Liver (tissue), 9 donors: ENCODE results near the gene ITGB2. TPM values are rescaled to one million over a fixed set of nuclear protein-coding genes. Genes with fewer than 3 reads are reported as not detected.

ENCODE experiments used
- DNase-seq: peaks from one replicate; pipeline ENCODE4 v3.0.0-alpha.2; 2017; ENCODE audit warnings: low spot score
- H3K27ac ChIP-seq, 2 donors: one replicate each; pipeline ENCODE4 v1.7.0; 2013; ENCODE audit warnings: inconsistent platforms in 2 of 2, low read length in 2 of 2, control low read depth in 1 of 2, low read depth in 1 of 2, mild to moderate bottlenecking in 1 of 2
- H3K27me3 ChIP-seq, 4 donors: one replicate each; pipeline versions ENCODE4 v1.6.1 to v1.7.0; 2013; ENCODE audit warnings: low read length in 3 of 4, inconsistent platforms in 1 of 4, mild to moderate bottlenecking in 1 of 4, moderate library complexity in 1 of 4; ENCODE audit not compliant: control insufficient read depth in 4 of 4, insufficient read depth in 4 of 4
- H3K36me3 ChIP-seq, 4 donors: one replicate each; pipeline versions ENCODE4 v1.6.1 to v1.7.0; 2013; ENCODE audit warnings: low read length in 3 of 4, mild to moderate bottlenecking in 3 of 4, low read depth in 1 of 4, moderate library complexity in 1 of 4; ENCODE audit not compliant: control insufficient read depth in 4 of 4, insufficient read depth in 3 of 4
- H3K4me1 ChIP-seq, 4 donors: one replicate each; pipeline versions ENCODE4 v1.6.1 to v1.7.0; 2013; ENCODE audit warnings: low read length in 3 of 4, mild to moderate bottlenecking in 3 of 4, moderate library complexity in 1 of 4; ENCODE audit not compliant: control insufficient read depth in 4 of 4, insufficient read depth in 4 of 4
- H3K4me3 ChIP-seq, 3 donors: one replicate each; pipeline versions ENCODE4 v1.6.1 to v1.7.0; 2013; ENCODE audit warnings: low read length in 3 of 3, control low read depth in 1 of 3, low read depth in 1 of 3, mild to moderate bottlenecking in 1 of 3
- H3K9ac ChIP-seq, 2 donors: one replicate each; pipeline ENCODE4 v1.7.0; 2013; ENCODE audit warnings: low read length in 2 of 2, mild to moderate bottlenecking in 2 of 2, moderate library complexity in 2 of 2, control low read depth in 1 of 2, low read depth in 1 of 2
- H3K9me3 ChIP-seq, 4 donors: one replicate each; pipeline versions ENCODE4 v1.6.1 to v1.7.0; 2013; ENCODE audit warnings: low read length in 3 of 4; ENCODE audit not compliant: control insufficient read depth in 4 of 4
- ATF3 ChIP-seq: IDR thresholded peaks from 2 replicates; pipeline ENCODE4 v1.6.1; 2016; ENCODE audit warnings: antibody characterized with exemption
- CTCF ChIP-seq: fragments of 150-350 bp; IDR thresholded peaks from 2 replicates; pipeline ENCODE4 v1.5.1; 2017; ENCODE audit warnings: improper control_type of control experiment, low read depth, low read length; ENCODE audit not compliant: missing input control
- EGR1 ChIP-seq, 2 donors: IDR thresholded peaks; 2 replicates each; pipeline ENCODE4 v1.6.1; 2016 to 2018; ENCODE audit warnings: antibody characterized with exemption in 2 of 2, low read depth in 2 of 2
- FOXA1 ChIP-seq: IDR thresholded peaks from 2 replicates; pipeline ENCODE4 v1.6.1; 2016; ENCODE audit warnings: antibody characterized with exemption
- FOXA2 ChIP-seq: IDR thresholded peaks from 2 replicates; pipeline ENCODE4 v1.6.1; 2016; ENCODE audit warnings: antibody characterized with exemption
- GABPA ChIP-seq, 2 donors: IDR thresholded peaks in 1 of 2; conservative IDR thresholded peaks in 1 of 2; 2 replicates each; pipeline ENCODE4 v1.6.1; 2016; ENCODE audit warnings: antibody characterized with exemption in 2 of 2, mild to moderate bottlenecking in 1 of 2, moderate library complexity in 1 of 2
- HNF4A ChIP-seq, 2 donors: conservative IDR thresholded peaks; 2 replicates each; pipeline ENCODE4 v1.6.1; 2016; ENCODE audit warnings: antibody characterized with exemption in 2 of 2, mild to moderate bottlenecking in 2 of 2
- HNF4G ChIP-seq: IDR thresholded peaks from 2 replicates; pipeline ENCODE4 v1.6.1; 2016; ENCODE audit warnings: antibody characterized with exemption
- JUND ChIP-seq, 2 donors: IDR thresholded peaks; 2 replicates each; pipeline ENCODE4 v1.6.1; 2016; ENCODE audit warnings: antibody characterized with exemption in 2 of 2
- NR2F2 ChIP-seq: IDR thresholded peaks from 2 replicates; pipeline ENCODE4 v1.6.1; 2016; ENCODE audit warnings: antibody characterized with exemption
- RAD21 ChIP-seq, 2 donors: IDR thresholded peaks; 2 replicates each; pipeline ENCODE4 v1.6.1; 2016; ENCODE audit warnings: antibody characterized with exemption in 2 of 2, mild to moderate bottlenecking in 2 of 2
- REST ChIP-seq: IDR thresholded peaks from 2 replicates; pipeline ENCODE4 v1.6.1; 2016; ENCODE audit warnings: antibody characterized with exemption, mild to moderate bottlenecking
- RXRA ChIP-seq, 2 donors: IDR thresholded peaks; 2 replicates each; pipeline ENCODE4 v1.6.1; 2017 to 2018; ENCODE audit warnings: antibody characterized with exemption in 2 of 2, mild to moderate bottlenecking in 1 of 2
- SP1 ChIP-seq: IDR thresholded peaks from 2 replicates; pipeline ENCODE4 v1.6.1; 2018; ENCODE audit warnings: antibody characterized with exemption, mild to moderate bottlenecking
- TAF1 ChIP-seq: conservative IDR thresholded peaks from 2 replicates; pipeline ENCODE4 v1.6.1; 2016; ENCODE audit warnings: antibody characterized with exemption, mild to moderate bottlenecking
- YY1 ChIP-seq: IDR thresholded peaks from 2 replicates; pipeline ENCODE4 v1.6.1; 2016; ENCODE audit warnings: antibody characterized with exemption, mild to moderate bottlenecking
- ZBTB33 ChIP-seq: IDR thresholded peaks from 2 replicates; pipeline ENCODE4 v1.6.1; 2016; ENCODE audit warnings: antibody characterized with exemption
- WGBS: extraction: QIAGEN DNeasy Blood & Tissue Kit; methylation state at CpG from one replicate; pipeline ENCODE4 v1.1.7; 2013; 5-methylcytosine and 5-hydroxymethylcytosine counted together
- polyA plus RNA-seq, 2 donors: library from polyadenylated mRNA; stranded (reverse) in 1 of 2; unstranded in 1 of 2; fragments of 200-250 nt in 1 of 2; fragments of >200 nt in 1 of 2; fragmentation: Nextera tagmentation in 1 of 2; extraction: Ambion mirVana in 1 of 2; gene quantifications; one replicate each; pipeline versions ENCODE4 v1.2.1 to v1.2.3, GENCODE V29; 2013 to 2015
- total RNA-seq, 2 donors: library from RNA; depleted of rRNA; stranded (reverse); fragments of >200 nt; gene quantifications; one replicate each; pipeline ENCODE4 v1.2.3, GENCODE V29; 2014
- TF ChIP-seq, protein P1 (sequence below): IDR thresholded peaks from 2 replicates; pipeline ENCODE4 v1.6.1; 2016; ENCODE audit warnings: antibody characterized with exemption
- donor health status: healthy.
- donor health status: healthy.
- donor health status: healthy.
- donor health status: healthy.
- donor health status: healthy.

The ITGB2 gene
- total and polyA plus RNA-seq, 4 donors, result 9.6 to 50.6 (median 28.7) TPM

DNA sequence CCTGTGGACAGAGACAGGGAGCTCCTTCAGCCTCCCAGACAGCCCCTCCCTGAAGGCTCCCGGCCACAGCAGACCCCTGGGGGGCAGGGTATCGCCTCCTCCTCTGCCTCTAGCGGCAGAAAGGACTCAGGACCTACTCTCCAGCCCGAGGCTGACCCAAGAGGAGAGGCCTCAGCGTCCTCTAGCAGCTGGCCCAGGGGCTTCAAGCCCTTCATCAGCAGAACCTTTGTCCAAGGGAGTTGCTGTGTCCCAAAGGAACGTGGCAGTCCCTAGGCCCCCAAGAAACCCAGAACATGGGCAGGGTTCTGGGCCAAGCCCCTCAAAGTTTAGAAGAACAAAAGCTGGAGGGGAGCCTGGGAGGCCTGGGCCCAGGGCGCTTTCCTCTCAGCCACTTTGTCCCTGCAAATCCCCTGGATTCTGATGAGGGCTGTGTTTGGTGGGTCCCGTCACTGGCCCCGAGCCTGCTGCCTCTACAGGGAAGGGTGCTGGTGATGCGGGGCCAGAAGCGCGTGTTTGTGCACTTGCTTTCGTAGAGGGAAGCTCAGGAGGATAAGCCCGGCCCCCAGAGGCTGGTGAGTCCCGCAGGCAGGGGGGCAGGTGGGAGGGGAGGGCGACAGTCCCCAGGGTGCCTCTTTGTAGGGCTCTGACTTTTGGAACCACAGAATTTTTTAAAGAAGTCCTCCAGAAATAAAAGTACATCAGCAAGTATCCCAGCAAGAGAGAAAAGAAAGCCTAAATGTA is 13.3 kb downstream of the ITGB2 start:
- no peak overlapping the region for H3K27ac ChIP-seq
- no peaks in the 10 kb centered on the region for H3K27me3 ChIP-seq
- peaks cover 17 to 30% (median 24%) of the 10 kb centered on the region in 4 donors for H3K4me1 ChIP-seq
- no peak overlapping the region for H3K4me3 ChIP-seq
- no peak overlapping the region for H3K9ac ChIP-seq
- no peak for DNase-seq
- 84% methylated on average over 16 of the region's 16 CpGs for WGBS
- no peaks in the 10 kb centered on the region for H3K9me3 ChIP-seq
- H3K36me3 ChIP-seq, result peaks cover 0 to 2% (median 0%) of the 10 kb centered on the region in 4 donors
- TF ChIP-seq TAF1 (no peak), FOXA2 (no peak), ATF3 (no peak), RAD21 (IDR thresholded peaks at IDR 0.05) (no peak), HNF4G (no peak), ZBTB33 (no peak), FOXA1 (no peak), HNF4A (conservative IDR thresholded peaks at IDR 0.05) (no peak), JUND (IDR thresholded peaks at IDR 0.05) (no peak), EGR1 (IDR thresholded peaks at IDR 0.05; ENCODE audit: low read depth in 2 of 2) (no peak), YY1 (no peak), NR2F2 (no peak)

DNA sequence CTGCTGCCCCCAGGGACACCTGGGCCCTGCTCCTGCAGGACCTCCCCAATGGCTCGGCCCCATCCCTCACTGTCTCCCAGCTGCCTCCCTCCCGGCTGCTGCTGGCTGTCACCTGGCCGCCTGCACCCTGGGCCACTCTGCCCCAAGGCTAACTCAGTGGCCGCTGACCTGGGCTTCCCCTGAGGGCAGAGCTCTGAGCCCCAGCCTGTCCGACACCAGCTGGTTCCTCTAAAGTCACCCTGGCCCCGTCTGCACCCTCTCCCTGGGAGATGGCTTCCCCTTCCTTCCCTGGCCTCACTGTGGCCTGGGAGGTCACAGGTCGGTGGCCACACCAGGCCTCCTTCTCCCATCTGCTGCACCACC is 15.0 kb downstream of the ITGB2 start:
- Histone ChIP-seq H3K27ac (no peak overlapping the region), H3K9me3 (no peaks in the 10 kb centered on the region), H3K4me1 (peaks cover 9 to 13% (median 10%) of the 10 kb centered on the region in 4 donors), H3K9ac (no peak overlapping the region), H3K27me3 (no peaks in the 10 kb centered on the region), H3K36me3 (peaks cover 0 to 11% (median 0%) of the 10 kb centered on the region in 4 donors), H3K4me3 (no peak overlapping the region)
- no peak for DNase-seq
- TF ChIP-seq RXRA (IDR thresholded peaks at IDR 0.05) (no peak), CTCF (no peak), ZBTB33 (no peak), HNF4G (no peak), ATF3 (no peak), FOXA1 (no peak), EGR1 (IDR thresholded peaks at IDR 0.05; ENCODE audit: low read depth in 2 of 2) (no peak), RAD21 (IDR thresholded peaks at IDR 0.05) (no peak), JUND (IDR thresholded peaks at IDR 0.05) (no peak), SP1 (no peak), GABPA (IDR thresholded peaks at IDR 0.05 in 1 of 2, conservative IDR thresholded peaks at IDR 0.05 in 1 of 2) (no peak), FOXA2 (no peak), TAF1 (no peak), YY1 (no peak), REST (no peak)
- TF ChIP-seq, protein P1, sequence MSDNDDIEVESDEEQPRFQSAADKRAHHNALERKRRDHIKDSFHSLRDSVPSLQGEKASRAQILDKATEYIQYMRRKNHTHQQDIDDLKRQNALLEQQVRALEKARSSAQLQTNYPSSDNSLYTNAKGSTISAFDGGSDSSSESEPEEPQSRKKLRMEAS, result no peak
- WGBS, result 86% methylated on average over 7 of the region's 7 CpGs
